NCI-H226 (cell line): ENCODE data around the gene CPZ.

ENCODE experiments used
- DNase-seq: peaks from one replicate; pipeline ENCODE4 v3.0.0-alpha.2; 2015

CPZ gene

GRCh38 chr4:8581094-8581861 lies 11.3 kb upstream of the CPZ start:
- no peak for DNase-seq

DNA sequence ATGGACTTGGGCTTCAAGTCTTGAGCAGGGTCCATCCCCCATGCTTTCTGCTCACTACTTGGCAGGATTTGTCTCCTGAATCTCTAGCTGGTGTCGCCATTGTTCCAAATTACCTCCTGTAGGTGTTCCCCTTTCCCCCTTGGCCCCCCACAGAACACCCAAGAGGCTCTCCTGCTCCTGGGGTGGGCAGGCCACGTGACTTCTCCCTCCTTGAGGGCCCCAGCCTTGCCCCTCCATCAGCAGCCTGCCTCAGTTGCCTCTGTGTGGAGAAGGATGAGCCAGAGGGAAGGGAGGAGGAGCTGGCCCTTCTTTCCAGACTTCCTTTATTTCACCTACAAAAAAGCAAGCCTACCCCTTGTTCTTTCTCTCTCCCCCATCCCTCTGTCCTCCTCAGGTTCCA lies 10.5 kb upstream of the CPZ start:
- DNase-seq, result no peak

DNA sequence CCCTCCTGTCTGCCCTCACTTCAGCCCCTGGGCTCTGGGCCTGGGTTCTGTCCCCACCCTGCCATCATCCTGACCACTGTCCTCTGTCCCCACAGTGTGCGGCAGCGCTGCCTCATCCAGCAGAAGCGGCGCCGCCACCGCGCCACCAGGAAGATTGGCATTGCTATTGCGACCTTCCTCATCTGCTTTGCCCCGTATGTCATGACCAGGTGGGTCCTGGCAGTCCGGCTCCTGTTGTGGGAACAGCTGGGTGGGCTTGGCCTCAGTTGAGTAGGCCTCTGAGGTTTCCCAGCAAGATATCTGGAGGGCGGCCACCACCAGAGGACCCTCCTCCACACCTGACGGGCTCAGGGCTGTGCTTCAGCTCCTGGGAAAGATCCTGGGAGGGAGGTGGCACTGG lies 10.1 kb upstream of the CPZ start:
- no peak for DNase-seq

GRCh38 chr4:8582941-8583654 lies 9.5 kb upstream of the CPZ start:
- no peak for DNase-seq

DNA sequence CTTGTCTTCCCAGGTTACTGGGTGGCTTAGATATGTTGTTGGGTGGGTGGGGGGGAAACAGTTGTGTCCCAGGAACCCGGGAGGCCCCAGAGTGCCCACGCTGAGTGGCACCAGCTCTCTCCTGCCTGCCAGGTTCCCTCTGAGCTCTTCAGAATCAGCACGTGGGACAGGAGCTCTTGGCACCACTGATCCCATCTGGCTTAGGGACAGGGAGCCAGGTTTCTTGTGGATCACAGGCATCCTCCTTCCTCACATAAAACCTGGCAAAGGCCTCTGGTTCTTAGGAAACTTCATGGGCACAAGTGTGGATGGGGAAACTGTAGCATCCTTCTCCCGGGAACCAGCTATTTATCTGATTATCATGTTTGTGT lies 8.9 kb upstream of the CPZ start:
- DNase-seq, result no peak

GRCh38 chr4:8585186-8585585 lies 7.4 kb upstream of the CPZ start:
- DNase-seq, result no peak

- DNase-seq, result no peak
Observed at GRCh38 chr4:8585721-8586212, 6.8 kb upstream of the CPZ start.

DNA sequence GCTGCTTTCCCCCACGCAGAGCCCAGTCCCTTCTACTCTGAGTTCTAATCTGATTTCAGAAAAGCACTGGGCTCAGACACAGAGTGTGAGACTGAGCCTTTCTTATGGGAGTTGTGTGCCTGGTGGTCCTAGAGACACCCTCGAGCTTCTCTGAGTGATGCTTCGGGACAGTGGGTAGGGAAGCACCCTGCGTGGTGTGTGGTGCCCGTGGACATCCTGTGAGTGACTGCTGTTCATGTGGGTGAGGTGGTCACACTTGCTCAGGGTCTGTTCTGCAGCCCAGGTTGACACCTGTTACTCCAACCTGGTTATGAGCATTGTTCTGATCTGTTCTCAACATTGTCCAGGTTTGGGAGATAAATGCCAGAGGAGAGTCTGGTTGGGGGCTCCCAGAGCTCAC lies 6.3 kb upstream of the CPZ start:
- no peak for DNase-seq

GRCh38 chr4:8586671-8587468 lies 5.7 kb upstream of the CPZ start:
- DNase-seq, result no peak

GRCh38 chr4:8587469-8588195 lies 4.9 kb upstream of the CPZ start:
- DNase-seq, result no peak

- DNase-seq, result no peak
Observed at GRCh38 chr4:8588196-8588470, 4.4 kb upstream of the CPZ start.

GRCh38 chr4:8589336-8589735 lies 3.2 kb upstream of the CPZ start:
- no peak for DNase-seq

GRCh38 chr4:8589823-8590545 lies 2.6 kb upstream of the CPZ start:
- no peak for DNase-seq

DNA sequence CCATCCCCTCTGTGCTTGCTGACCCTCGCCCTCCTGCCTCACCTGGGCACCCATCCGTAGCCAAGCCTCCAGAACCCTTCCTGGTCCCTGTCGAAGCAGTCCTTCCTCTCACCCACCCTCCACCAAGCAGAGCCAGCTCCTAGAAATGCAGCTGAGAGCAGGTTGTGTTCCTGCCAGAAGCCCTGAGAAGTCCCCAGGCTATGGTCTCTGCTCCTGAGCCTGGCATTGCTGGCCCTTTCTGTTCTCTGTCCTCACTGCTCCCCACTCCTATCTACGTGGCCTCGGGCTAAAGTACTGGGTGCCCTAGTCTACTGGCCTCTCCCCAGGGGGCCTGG lies 2.1 kb upstream of the CPZ start:
- DNase-seq, result no peak

DNA sequence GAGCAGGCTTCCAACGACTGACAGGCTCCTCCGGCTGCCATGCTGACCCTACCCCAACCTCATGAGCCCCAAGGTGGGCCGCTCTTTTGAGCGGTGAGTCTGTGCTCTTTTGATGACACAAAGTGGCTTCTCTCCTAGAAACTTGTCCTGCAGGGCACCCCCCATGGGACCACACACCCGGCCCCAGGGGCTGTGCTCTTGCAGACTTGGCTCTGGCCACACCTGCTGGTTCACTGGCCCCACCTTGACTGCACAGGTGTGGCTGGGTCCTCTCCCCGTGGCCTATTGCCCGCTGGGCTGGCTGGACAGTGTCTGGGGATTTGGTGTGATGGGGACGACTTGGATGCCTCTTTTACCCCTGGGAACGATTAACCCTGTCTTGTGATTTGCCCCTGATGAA lies 1.5 kb upstream of the CPZ start:
- no peak for DNase-seq

GRCh38 chr4:8591626-8592365 lies 769 bp upstream of the CPZ start:
- DNase-seq, result no peak

DNA sequence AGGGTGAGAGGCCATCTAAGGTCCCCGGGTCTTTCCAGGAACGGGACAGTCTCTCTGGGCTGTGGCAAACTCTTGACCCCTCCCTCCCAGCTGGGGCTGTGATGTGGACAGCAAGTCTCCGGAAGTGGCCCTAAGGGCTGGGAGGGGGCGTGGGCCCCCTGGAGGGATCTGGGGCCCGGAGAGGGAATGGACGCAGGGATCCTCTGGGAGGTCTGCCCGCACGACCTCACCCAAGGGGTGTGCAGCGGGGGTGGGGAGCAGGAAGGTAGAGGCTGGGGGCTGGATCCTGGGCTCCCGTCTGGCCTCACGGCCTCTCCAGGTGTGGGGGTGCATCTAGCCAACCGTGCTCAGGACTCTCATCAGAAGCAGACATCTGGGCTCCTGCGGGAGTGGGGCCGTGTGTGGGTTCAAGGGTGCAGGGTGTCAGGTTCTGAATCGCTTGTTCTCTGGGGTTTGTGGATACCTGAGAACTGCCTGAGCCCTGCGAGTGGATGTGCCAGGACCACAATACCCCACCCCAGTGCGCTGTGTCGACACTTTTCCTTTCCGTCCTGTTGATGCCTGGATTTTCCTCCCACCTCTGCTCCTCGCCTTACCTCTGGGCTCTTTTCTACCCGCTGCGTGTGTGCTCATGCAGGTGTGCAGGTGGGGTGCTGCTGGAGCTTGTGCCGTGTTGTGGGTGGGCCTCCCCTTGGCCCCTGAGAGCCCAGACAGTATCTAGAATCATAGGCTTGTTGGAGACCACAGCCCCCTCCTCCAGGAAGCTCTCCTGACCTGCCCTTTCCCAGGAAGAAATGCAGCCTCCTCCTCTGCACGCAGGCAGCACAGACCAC lies 915 bp downstream of the CPZ start:
- no peak for DNase-seq

DNA sequence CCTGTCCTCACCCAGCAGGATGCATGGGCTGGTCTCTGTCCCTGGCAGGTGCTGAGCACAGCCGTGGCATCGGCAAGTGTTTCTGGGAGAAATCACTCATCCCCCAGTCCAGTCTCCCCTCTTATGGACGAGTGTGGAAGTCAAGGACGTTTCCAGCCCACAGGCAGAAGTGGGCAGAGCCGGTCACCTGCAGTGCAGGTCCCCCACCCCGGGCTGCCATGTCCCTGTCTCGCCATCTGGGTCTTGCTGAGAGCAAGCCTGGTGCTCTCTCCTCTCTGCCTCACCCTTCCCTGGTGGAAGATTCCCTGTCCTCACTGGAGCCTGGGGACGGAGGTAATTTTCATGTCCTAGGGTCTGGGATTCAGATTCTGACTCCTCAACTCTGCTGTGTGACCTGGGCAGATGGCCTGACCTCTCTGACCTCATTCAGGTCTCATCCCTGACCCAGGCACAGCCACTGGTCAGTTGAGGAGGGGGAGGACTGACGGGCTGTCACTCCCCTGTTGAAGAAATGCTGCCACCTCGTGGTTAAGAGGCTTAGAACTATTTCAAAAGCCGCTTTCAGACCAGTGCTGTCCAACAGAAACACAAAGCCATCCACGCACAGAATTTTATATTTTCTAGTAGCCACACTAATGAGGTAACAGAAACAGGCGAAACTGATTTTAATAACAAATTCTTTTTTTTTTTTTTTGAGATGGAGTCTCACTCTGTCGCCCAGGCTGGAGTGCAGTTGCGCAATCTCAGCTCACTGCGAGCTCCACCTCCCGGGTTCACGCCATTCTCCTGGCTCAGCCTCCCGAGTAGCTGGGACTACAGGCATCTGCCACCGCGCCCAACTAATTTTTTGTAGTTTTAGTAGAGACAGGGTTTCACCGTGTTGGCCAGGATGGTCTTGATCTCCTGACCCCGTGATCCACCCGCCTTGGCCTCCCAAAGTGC lies 1.8 kb downstream of the CPZ start:
- DNase-seq, result peak; percentile 57

DNA sequence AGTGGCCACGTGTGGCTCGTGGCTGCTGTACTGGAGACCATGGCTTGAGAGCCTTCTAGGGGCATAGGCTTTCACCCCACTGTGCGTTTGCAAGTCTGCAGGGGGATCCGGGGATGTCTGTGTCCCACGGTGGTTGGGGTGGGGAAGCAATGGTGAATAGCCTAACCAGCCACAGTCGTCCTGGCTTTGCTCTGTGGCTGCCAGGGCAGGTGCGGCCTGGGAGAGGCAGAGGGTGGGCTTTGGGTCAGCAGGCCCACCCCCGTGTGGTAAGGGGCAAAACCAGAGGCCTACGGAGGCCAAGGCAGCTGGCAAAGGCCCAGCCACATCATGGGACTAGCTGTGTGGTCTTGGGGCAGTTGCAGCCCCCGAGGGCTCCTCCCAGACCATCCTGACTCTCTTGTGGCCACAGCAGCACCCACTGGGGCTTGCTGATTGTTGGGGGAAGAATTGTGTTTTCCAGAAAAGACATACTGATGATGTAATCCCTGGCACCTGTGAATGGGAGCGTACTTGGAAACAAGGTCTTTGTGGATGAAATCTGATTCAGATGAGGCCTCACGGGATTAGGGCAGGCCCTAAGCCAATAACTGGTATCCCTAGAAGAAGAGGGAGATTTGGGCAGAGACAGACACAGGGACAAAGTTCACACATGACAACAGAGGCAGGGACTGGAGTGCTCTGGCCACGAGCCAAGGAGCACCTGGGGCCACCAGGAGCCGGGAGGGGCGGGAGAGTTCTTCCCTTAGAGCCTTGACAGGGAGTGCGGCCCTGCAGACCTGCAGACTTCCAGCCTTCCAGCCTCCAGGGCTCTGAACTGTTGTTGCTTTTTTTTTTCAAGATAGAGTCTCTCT lies 2.9 kb downstream of the CPZ start:
- DNase-seq, result no peak
